Measurements from ENCODE around the gene PLXNA4.
A peak's percentile ranks its signal among the peaks of the same experiment; 100 is the strongest.

GRCh38 chr7:132402751-132403245, 173.5 kb downstream of the PLXNA4 start:
- TF ChIP-seq POLR2AphosphoS5 (IDR thresholded peaks at IDR 0.05) (peak in 2 of 3 donors; percentile 6 to 73), POLR2A (IDR thresholded peaks at IDR 0.05) (no peak)
- TF ChIP-seq, protein P1, sequence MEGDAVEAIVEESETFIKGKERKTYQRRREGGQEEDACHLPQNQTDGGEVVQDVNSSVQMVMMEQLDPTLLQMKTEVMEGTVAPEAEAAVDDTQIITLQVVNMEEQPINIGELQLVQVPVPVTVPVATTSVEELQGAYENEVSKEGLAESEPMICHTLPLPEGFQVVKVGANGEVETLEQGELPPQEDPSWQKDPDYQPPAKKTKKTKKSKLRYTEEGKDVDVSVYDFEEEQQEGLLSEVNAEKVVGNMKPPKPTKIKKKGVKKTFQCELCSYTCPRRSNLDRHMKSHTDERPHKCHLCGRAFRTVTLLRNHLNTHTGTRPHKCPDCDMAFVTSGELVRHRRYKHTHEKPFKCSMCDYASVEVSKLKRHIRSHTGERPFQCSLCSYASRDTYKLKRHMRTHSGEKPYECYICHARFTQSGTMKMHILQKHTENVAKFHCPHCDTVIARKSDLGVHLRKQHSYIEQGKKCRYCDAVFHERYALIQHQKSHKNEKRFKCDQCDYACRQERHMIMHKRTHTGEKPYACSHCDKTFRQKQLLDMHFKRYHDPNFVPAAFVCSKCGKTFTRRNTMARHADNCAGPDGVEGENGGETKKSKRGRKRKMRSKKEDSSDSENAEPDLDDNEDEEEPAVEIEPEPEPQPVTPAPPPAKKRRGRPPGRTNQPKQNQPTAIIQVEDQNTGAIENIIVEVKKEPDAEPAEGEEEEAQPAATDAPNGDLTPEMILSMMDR (IDR thresholded peaks at IDR 0.05), result no peak

Data from stomach (tissue), 4 donors.